HL-60 (cell line): ENCODE results near the gene STK24.

Source experiments
- DNase-seq, 2 experiments: peaks; one replicate each; pipeline ENCODE4 v3.0.0-alpha.2; 2010 to 2020; ENCODE audit warnings: low read depth in 1 of 2, low spot score in 1 of 2
- H3K27ac ChIP-seq: fragments of 250-450 bp; sonication (Bioruptor Pico); replicated peaks from 2 replicates; pipeline ENCODE4 v1.5.1; 2020; ENCODE audit warnings: mild to moderate bottlenecking, moderate library complexity
- H3K27me3 ChIP-seq: fragments of 250-450 bp; sonication (Bioruptor Pico); 2 replicates; pipeline ENCODE4 v1.5.1; 2021; ENCODE audit warnings: mild to moderate bottlenecking, moderate library complexity; ENCODE audit not compliant: insufficient read depth, poor library complexity, severe bottlenecking
- H3K4me3 ChIP-seq: replicated peaks from 2 replicates; pipeline ENCODE4 v1.5.1; 2011; ENCODE audit warnings: mild to moderate bottlenecking, control low read depth, low read length; ENCODE audit not compliant: insufficient read depth
- CTCF ChIP-seq: IDR thresholded peaks from one replicate; pipeline ENCODE4 v1.5.1; 2011; ENCODE audit warnings: low read length, control low read depth, inconsistent platforms; ENCODE audit not compliant: insufficient read depth
- GABPA ChIP-seq: IDR thresholded peaks from 2 replicates; pipeline ENCODE4 v1.6.1; 2012; ENCODE audit warnings: low read depth
- POLR2AphosphoS5 ChIP-seq: IDR thresholded peaks from 2 replicates; pipeline ENCODE4 v1.6.1; 2012; ENCODE audit warnings: low read depth
- REST ChIP-seq: IDR thresholded peaks from 2 replicates; pipeline ENCODE4 v1.6.1; 2012; ENCODE audit warnings: low read depth; ENCODE audit not compliant: insufficient replicate concordance
- SPI1 ChIP-seq: IDR thresholded peaks from 2 replicates; pipeline ENCODE4 v1.6.1; 2012; ENCODE audit warnings: low read depth, mild to moderate bottlenecking, borderline replicate concordance

STK24 gene

GRCh38 chr13:98507282-98507797 is 69.6 kb downstream of the STK24 start:
- TF ChIP-seq CTCF (no peak), GABPA (no peak), REST (no peak), SPI1 (no peak), POLR2AphosphoS5 (no peak)
- Histone ChIP-seq H3K27me3 (no peaks in the 10 kb centered on the region), H3K27ac (no peak overlapping the region), H3K4me3 (no peak overlapping the region)
- no peak for DNase-seq

GRCh38 chr13:98506728-98507230 is 70.1 kb downstream of the STK24 start:
- no peak for DNase-seq
- TF ChIP-seq REST, result no peak
- no peak for TF ChIP-seq CTCF
- no peak for TF ChIP-seq GABPA
- TF ChIP-seq POLR2AphosphoS5, result no peak
- TF ChIP-seq SPI1, result no peak
- Histone ChIP-seq H3K4me3 (no peak overlapping the region), H3K27me3 (no peaks in the 10 kb centered on the region), H3K27ac (no peak overlapping the region)

- Histone ChIP-seq H3K27me3 (no peaks in the 10 kb centered on the region), H3K4me3 (no peak overlapping the region), H3K27ac (no peak overlapping the region)
- no peak for DNase-seq
- TF ChIP-seq REST (no peak), GABPA (no peak), SPI1 (no peak), POLR2AphosphoS5 (no peak), CTCF (no peak)
These were observed 70.6 kb downstream of the STK24 start for GRCh38 chr13:98506322-98506721.
